T-helper 17 cell (primary cell): ENCODE results near the gene STAT6. TPM values are rescaled to one million over a fixed set of nuclear protein-coding genes. Genes with fewer than 3 reads are reported as not detected.
A peak's percentile ranks its signal among the peaks of the same experiment; 100 is the strongest.

Experiments
- ATAC-seq: fragments of 150-1000 bp; cut with Tn5 transposase; 2 replicates; pipeline ENCODE4 v1.10.0; 2021; ENCODE audit warnings: mild to moderate bottlenecking, moderate library complexity
- DNase-seq, 3 donors: peaks; one replicate each; pipeline versions ENCODE4 v3.0.0 to v3.0.0-alpha.2; 2020 to 2021
- H3K9me3 ChIP-seq: one replicate; pipeline ENCODE4 v1.7.0; 2013; ENCODE audit warnings: low read length, mild to moderate bottlenecking; ENCODE audit not compliant: control insufficient read depth, poor library complexity, severe bottlenecking
- H3K27ac Mint-ChIP-seq: one replicate; pipeline ENCODE4 v1.8.0; 2022; ENCODE audit warnings: mild to moderate bottlenecking, moderate library complexity, mixed read lengths
- H3K27me3 Mint-ChIP-seq: one replicate; pipeline ENCODE4 v1.8.0; 2022; ENCODE audit warnings: mixed read lengths
- H3K36me3 Mint-ChIP-seq: one replicate; pipeline ENCODE4 v1.8.0; 2022; ENCODE audit warnings: low read depth, mixed read lengths
- H3K4me1 Mint-ChIP-seq: one replicate; pipeline ENCODE4 v1.8.0; 2022; ENCODE audit warnings: mild to moderate bottlenecking, mixed read lengths
- H3K4me3 Mint-ChIP-seq: one replicate; pipeline ENCODE4 v1.8.0; 2022; ENCODE audit warnings: mild to moderate bottlenecking, moderate library complexity, mixed read lengths
- total RNA-seq, 4 donors: library from RNA in 2 of 4; stranded (reverse) in 2 of 4; gene quantifications; one replicate each; pipeline ENCODE4 v1.2.3 and lab custom pipeline; 2022 to 2026

Gene STAT6
- total RNA-seq, 2 donors from 2014 or later: 205 to 253 TPM

GRCh38 chr12:57151741-57152630 is 40.8 kb upstream of the STAT6 start:
- no peak overlapping the region for H3K4me3 Mint-ChIP-seq
- H3K9me3 ChIP-seq: no peaks in the 10 kb centered on the region
- no peak for ATAC-seq
- no peak for DNase-seq
- H3K27me3 Mint-ChIP-seq: peaks cover 10% of the 10 kb centered on the region
- no peaks in the 10 kb centered on the region for H3K36me3 Mint-ChIP-seq
- H3K27ac Mint-ChIP-seq: no peak overlapping the region
- peaks cover 4% of the 10 kb centered on the region for H3K4me1 Mint-ChIP-seq

GRCh38 chr12:57150400-57151000 is 39.3 kb upstream of the STAT6 start:
- ATAC-seq: no peak
- Mint-ChIP-seq H3K27ac (no peak overlapping the region), H3K36me3 (no peaks in the 10 kb centered on the region), H3K4me1 (no peaks in the 10 kb centered on the region), H3K27me3 (peaks cover 5% of the 10 kb centered on the region), H3K4me3 (no peak overlapping the region)
- DNase-seq: no peak
- no peaks in the 10 kb centered on the region for H3K9me3 ChIP-seq

GRCh38 chr12:57149245-57149900 is 38.2 kb upstream of the STAT6 start:
- DNase-seq: no peak
- no peak for ATAC-seq
- no peaks in the 10 kb centered on the region for H3K4me1 Mint-ChIP-seq

GRCh38 chr12:57148469-57149244 is 37.5 kb upstream of the STAT6 start:
- Mint-ChIP-seq H3K27ac (no peak overlapping the region), H3K27me3 (peaks cover 5% of the 10 kb centered on the region), H3K4me1 (no peaks in the 10 kb centered on the region), H3K36me3 (no peaks in the 10 kb centered on the region), H3K4me3 (no peak overlapping the region)
- no peaks in the 10 kb centered on the region for H3K9me3 ChIP-seq
- ATAC-seq (no peak), DNase-seq (no peak)

More at GRCh38 chr12:57149245-57149900, 38.2 kb upstream of the STAT6 start:
- no peaks in the 10 kb centered on the region for H3K9me3 ChIP-seq
- no peaks in the 10 kb centered on the region for H3K36me3 Mint-ChIP-seq
- H3K27ac Mint-ChIP-seq: no peak overlapping the region
- H3K27me3 Mint-ChIP-seq: peaks cover 5% of the 10 kb centered on the region
- H3K4me3 Mint-ChIP-seq: no peak overlapping the region

- ATAC-seq (no peak), DNase-seq (no peak)
- Mint-ChIP-seq H3K36me3 (no peaks in the 10 kb centered on the region), H3K4me3 (no peak within 1 kb of the TSS), H3K4me1 (no peaks in the 10 kb centered on the region), H3K27ac (no peak within 1 kb of the TSS), H3K27me3 (peaks cover 5% of the 10 kb centered on the region)
- no peaks in the 10 kb centered on the region for H3K9me3 ChIP-seq
These were observed 36.1 kb upstream of the STAT6 start, which contains the start of gene LRP1-AS for GRCh38 chr12:57146961-57147944. Gene LRP1-AS (minus strand): TSS chr12:57147619.

- Mint-ChIP-seq H3K36me3 (no peaks in the 10 kb centered on the region), H3K4me1 (no peaks in the 10 kb centered on the region), H3K4me3 (no peak overlapping the region), H3K27ac (no peak overlapping the region), H3K27me3 (no peaks in the 10 kb centered on the region)
- ATAC-seq (no peak), DNase-seq (no peak)
- no peaks in the 10 kb centered on the region for H3K9me3 ChIP-seq
These were observed 34.9 kb upstream of the STAT6 start for GRCh38 chr12:57146092-57146491.

- Mint-ChIP-seq H3K4me3 (no peak overlapping the region), H3K4me1 (no peaks in the 10 kb centered on the region), H3K27me3 (no peaks in the 10 kb centered on the region), H3K27ac (no peak overlapping the region), H3K36me3 (no peaks in the 10 kb centered on the region)
- no peaks in the 10 kb centered on the region for H3K9me3 ChIP-seq
- ATAC-seq: no peak
- DNase-seq: no peak
These were observed 34.4 kb upstream of the STAT6 start for GRCh38 chr12:57145460-57146059.

- H3K4me3 Mint-ChIP-seq: no peak overlapping the region
- peaks cover 5% of the 10 kb centered on the region for H3K27me3 Mint-ChIP-seq
- ATAC-seq (peak; percentile 35), DNase-seq (no peak)
- H3K36me3 Mint-ChIP-seq: peaks cover 3% of the 10 kb centered on the region
- H3K4me1 Mint-ChIP-seq: peaks cover 3% of the 10 kb centered on the region
- H3K9me3 ChIP-seq: no peaks in the 10 kb centered on the region
- no peak overlapping the region for H3K27ac Mint-ChIP-seq
These were observed 32.3 kb upstream of the STAT6 start for GRCh38 chr12:57143454-57143853.

- Mint-ChIP-seq H3K4me3 (no peak overlapping the region), H3K36me3 (peaks cover 3% of the 10 kb centered on the region), H3K27ac (no peak overlapping the region), H3K4me1 (peaks cover 3% of the 10 kb centered on the region), H3K27me3 (peaks cover 5% of the 10 kb centered on the region)
- DNase-seq (no peak), ATAC-seq (no peak)
- no peaks in the 10 kb centered on the region for H3K9me3 ChIP-seq
These were observed 31.6 kb upstream of the STAT6 start for GRCh38 chr12:57142727-57143126.

GRCh38 chr12:57142121-57142520 is 31.0 kb upstream of the STAT6 start:
- ATAC-seq (no peak), DNase-seq (no peak)
- peaks cover 3% of the 10 kb centered on the region for H3K36me3 Mint-ChIP-seq
- H3K4me3 Mint-ChIP-seq: no peak overlapping the region
- H3K27ac Mint-ChIP-seq: no peak overlapping the region
- peaks cover 5% of the 10 kb centered on the region for H3K27me3 Mint-ChIP-seq
- no peaks in the 10 kb centered on the region for H3K9me3 ChIP-seq
- H3K4me1 Mint-ChIP-seq: peaks cover 3% of the 10 kb centered on the region

- no peak for ATAC-seq
- no peaks in the 10 kb centered on the region for H3K9me3 ChIP-seq
- Mint-ChIP-seq H3K36me3 (peaks cover 3% of the 10 kb centered on the region), H3K27me3 (peaks cover 5% of the 10 kb centered on the region), H3K4me3 (no peak overlapping the region), H3K4me1 (peaks cover 3% of the 10 kb centered on the region), H3K27ac (no peak overlapping the region)
- DNase-seq: no peak
These were observed 30.1 kb upstream of the STAT6 start for GRCh38 chr12:57141249-57141648.
